ENCODE results near the gene PLCH1.

The PLCH1 gene

GRCh38 chr3:155423526-155424322 lies 321.1 kb downstream of the PLCH1 start:
- Histone ChIP-seq H3K27me3 (ENCODE audit: insufficient read depth, low read length, poor library complexity) (no peaks in the 10 kb centered on the region), H3K9ac (ENCODE audit: low read depth, low read length) (no peak overlapping the region), H3K36me3 (ENCODE audit: insufficient read depth, low read length) (peaks cover 3% of the 10 kb centered on the region; the same call in 1 of the 2 replicates), H3K79me2 (ENCODE audit: insufficient read depth, low read length) (no peaks in the 10 kb centered on the region), H3K27ac (ENCODE audit: low read length) (no peak overlapping the region), H3K4me2 (ENCODE audit: insufficient read depth, low read length) (no peak overlapping the region), H3K4me3 (ENCODE audit: low read depth in 1 of 2, low read length in 2 of 2) (no peak overlapping the region), H2AFZ (ENCODE audit: low read depth, low read length) (no peak overlapping the region), H4K20me1 (ENCODE audit: insufficient read depth, low read length) (no peaks in the 10 kb centered on the region), H3K9me3 (ENCODE audit: insufficient read depth, low read length, severe bottlenecking) (peaks cover 26% of the 10 kb centered on the region), H3K4me1 (ENCODE audit: insufficient read depth, low read length) (no peaks in the 10 kb centered on the region)
- DNase-seq: no peak
- no peak for TF ChIP-seq CTCF (IDR thresholded peaks at IDR 0.05; ENCODE audit: borderline replicate concordance, extremely low read depth, low read length, poor library complexity, severe bottlenecking)
- no peak for TF ChIP-seq EZH2 (IDR thresholded peaks at IDR 0.05; ENCODE audit: borderline replicate concordance, low read depth, low read length, severe bottlenecking)
- no peak for ATAC-seq (ENCODE audit: insufficient read depth, low read depth)

GRCh38 chr3:155420881-155421486 lies 323.9 kb downstream of the PLCH1 start:
- DNase-seq (no peak), ATAC-seq (ENCODE audit: insufficient read depth, low read depth) (no peak)
- H2AFZ ChIP-seq (ENCODE audit: low read depth, low read length): no peak overlapping the region
- no peaks in the 10 kb centered on the region for H3K4me1 ChIP-seq (ENCODE audit: insufficient read depth, low read length)
- H3K79me2 ChIP-seq (ENCODE audit: insufficient read depth, low read length): no peaks in the 10 kb centered on the region
- H4K20me1 ChIP-seq (ENCODE audit: insufficient read depth, low read length): no peaks in the 10 kb centered on the region
- no peaks in the 10 kb centered on the region for H3K36me3 ChIP-seq (ENCODE audit: insufficient read depth, low read length)
- TF ChIP-seq EZH2 (IDR thresholded peaks at IDR 0.05; ENCODE audit: borderline replicate concordance, low read depth, low read length, severe bottlenecking) (no peak), CTCF (IDR thresholded peaks at IDR 0.05; ENCODE audit: borderline replicate concordance, extremely low read depth, low read length, poor library complexity, severe bottlenecking) (peak; percentile 13)
- no peak overlapping the region for H3K4me2 ChIP-seq (ENCODE audit: insufficient read depth, low read length)
- H3K27ac ChIP-seq (ENCODE audit: low read length): no peak overlapping the region
- H3K9me3 ChIP-seq (ENCODE audit: insufficient read depth, low read length, severe bottlenecking): peaks cover 5% of the 10 kb centered on the region
- no peak overlapping the region for H3K4me3 ChIP-seq (ENCODE audit: low read depth in 1 of 2, low read length in 2 of 2)
- H3K9ac ChIP-seq (ENCODE audit: low read depth, low read length): no peak overlapping the region
- no peaks in the 10 kb centered on the region for H3K27me3 ChIP-seq (ENCODE audit: insufficient read depth, low read length, poor library complexity)

- no peak for TF ChIP-seq CTCF (IDR thresholded peaks at IDR 0.05; ENCODE audit: borderline replicate concordance, extremely low read depth, low read length, poor library complexity, severe bottlenecking)
- no peak for TF ChIP-seq EZH2 (IDR thresholded peaks at IDR 0.05; ENCODE audit: borderline replicate concordance, low read depth, low read length, severe bottlenecking)
- H3K27me3 ChIP-seq (ENCODE audit: insufficient read depth, low read length, poor library complexity): no peaks in the 10 kb centered on the region
- DNase-seq (no peak), ATAC-seq (ENCODE audit: insufficient read depth, low read depth) (no peak)
- H3K4me2 ChIP-seq (ENCODE audit: insufficient read depth, low read length): no peak overlapping the region
- H3K4me1 ChIP-seq (ENCODE audit: insufficient read depth, low read length): no peaks in the 10 kb centered on the region
- no peaks in the 10 kb centered on the region for H3K36me3 ChIP-seq (ENCODE audit: insufficient read depth, low read length)
- no peak overlapping the region for H3K9ac ChIP-seq (ENCODE audit: low read depth, low read length)
- no peak overlapping the region for H3K4me3 ChIP-seq (ENCODE audit: low read depth in 1 of 2, low read length in 2 of 2)
- H4K20me1 ChIP-seq (ENCODE audit: insufficient read depth, low read length): no peaks in the 10 kb centered on the region
- H2AFZ ChIP-seq (ENCODE audit: low read depth, low read length): no peak overlapping the region
- no peaks in the 10 kb centered on the region for H3K79me2 ChIP-seq (ENCODE audit: insufficient read depth, low read length)
- H3K9me3 ChIP-seq (ENCODE audit: insufficient read depth, low read length, severe bottlenecking): peaks cover 2% of the 10 kb centered on the region
- H3K27ac ChIP-seq (ENCODE audit: low read length): no peak overlapping the region
Measured at GRCh38 chr3:155420406-155420805, 324.5 kb downstream of the PLCH1 start.

Data from DND-41 (cell line).